HepG2 (cell line): ENCODE results near the gene RPE65. TPM values are rescaled to one million over a fixed set of nuclear protein-coding genes. Genes with fewer than 3 reads are reported as not detected.

Experiments
- ATAC-seq: fragments of 200-7000 bp; cut with Tn5 transposase; 3 replicates; pipeline ENCODE4 v1.9.1; 2020; ENCODE audit warnings: mild to moderate bottlenecking, moderate library complexity
- BruUV-seq: library from RNA; stranded (reverse); fragments of 400-500 nt; replicated peaks from 2 replicates; lab custom pipeline; 2021; lab: Mats Ljungman, UMichigan
- CTCF ChIA-PET: fragments of 300-600 bp; formaldehyde crosslinking; extraction: SDS; loops from one replicate; lab custom pipeline; 2021; ENCODE audit warnings: low total read pairs, inconsistent platforms, low intra/inter-chr PET ratio; lab: Yijun Ruan, JAX
- POLR2A ChIA-PET: fragments of 350-600 bp; sonication (Branson Sonifier 250); formaldehyde crosslinking; loops from one replicate; lab custom pipeline; 2020; ENCODE audit warnings: antibody characterized with exemption, inconsistent platforms; lab: Yijun Ruan, JAX
- DNase-seq: peaks from one replicate; pipeline ENCODE4 v3.0.0-alpha.2; 2015; ENCODE audit warnings: low spot score
- FAIRE-seq: peaks from 3 replicates; lab custom pipeline; 2011; peaks lifted over from hg19 to GRCh38; lab: Jason Lieb, UNC
- H2AFZ ChIP-seq: one replicate; pipeline ENCODE4 v1.6.1; 2011; ENCODE audit warnings: low read length, inconsistent platforms
- H3K27ac ChIP-seq: fragments of 300-600 bp; 3 replicates; pipeline ENCODE4 v1.8.0; 2011; ENCODE audit warnings: mixed run types, mild to moderate bottlenecking, mixed read lengths, low read length, inconsistent platforms; ENCODE audit not compliant: insufficient read depth; ENCODE audit errors: extremely low read length
- H3K27me3 ChIP-seq, 2 experiments: fragments of 200-600 bp in 1 of 2; 2 replicates in 1 of 2; 3 replicates in 1 of 2; pipeline versions ENCODE4 v1.6.0 to v1.8.0; 2011; ENCODE audit warnings: low read length in 2 of 2, mild to moderate bottlenecking in 2 of 2, moderate library complexity in 2 of 2, inconsistent platforms in 1 of 2; ENCODE audit not compliant: insufficient read depth in 2 of 2, control insufficient read depth in 1 of 2
- H3K36me3 ChIP-seq, 2 experiments: fragments of 200-600 bp in 1 of 2; replicated peaks in 1 of 2; 2 replicates in 1 of 2; 3 replicates in 1 of 2; pipeline versions ENCODE4 v1.5.1 to v1.8.0; 2011; ENCODE audit warnings: low read length in 2 of 2, inconsistent platforms in 1 of 2; ENCODE audit not compliant: insufficient read depth in 2 of 2, control insufficient read depth in 1 of 2
- H3K4me1 ChIP-seq: 2 replicates; pipeline ENCODE4 v1.5.1; 2012; ENCODE audit warnings: low read length, inconsistent platforms; ENCODE audit not compliant: insufficient read depth
- H3K4me2 ChIP-seq: 2 replicates; pipeline ENCODE4 v1.6.0; 2011; ENCODE audit warnings: low read depth, low read length, inconsistent platforms
- H3K4me3 ChIP-seq, 3 experiments: fragments of 200-600 bp in 1 of 3; sonication (generic), shearing (Covaris generic) in 1 of 3; replicated peaks in 1 of 3; 2 replicates each; pipeline ENCODE4 v1.5.1; 2011 to 2016; ENCODE audit warnings: low read length in 3 of 3, inconsistent platforms in 2 of 3, low read depth in 2 of 3, mild to moderate bottlenecking in 2 of 3, control low read depth in 1 of 3, mixed read lengths in 1 of 3; ENCODE audit not compliant: insufficient read depth in 1 of 3
- H3K79me2 ChIP-seq: one replicate; pipeline ENCODE4 v1.6.1; 2011; ENCODE audit warnings: low read length, inconsistent platforms; ENCODE audit not compliant: insufficient read depth
- H3K9ac ChIP-seq: 2 replicates; pipeline ENCODE4 v1.6.0; 2011; ENCODE audit warnings: mild to moderate bottlenecking, low read depth, low read length, inconsistent platforms; ENCODE audit not compliant: insufficient read depth
- H3K9me3 ChIP-seq: 2 replicates; pipeline ENCODE4 v1.5.1; 2012; ENCODE audit warnings: mild to moderate bottlenecking, low read length
- H4K20me1 ChIP-seq: 2 replicates; pipeline ENCODE4 v1.6.0; 2011; ENCODE audit warnings: inconsistent platforms, mild to moderate bottlenecking, low read length, moderate library complexity; ENCODE audit not compliant: insufficient read depth
- FOSL1 ChIP-seq: sonication (generic); formaldehyde crosslinking; IDR thresholded peaks from 2 replicates; pipeline ENCODE4 v1.9.0; 2021; ENCODE audit warnings: missing genetic modification reagents, borderline replicate concordance
- PTBP1 ChIP-seq: fragments of 200-400 bp; formaldehyde crosslinking; IDR thresholded peaks from 2 replicates; pipeline ENCODE4 v1.6.1; 2018; ENCODE audit warnings: low read length, low read depth; ENCODE audit not compliant: poor library complexity, severe bottlenecking
- SATB2 ChIP-seq: sonication (generic); formaldehyde crosslinking; IDR thresholded peaks from 2 replicates; pipeline ENCODE4 v1.5.0; 2020; ENCODE audit warnings: missing genetic modification reagents
- TRAFD1 ChIP-seq: sonication (generic); formaldehyde crosslinking; IDR thresholded peaks from 2 replicates; pipeline ENCODE4 v1.5.1; 2020; ENCODE audit warnings: missing genetic modification reagents, mild to moderate bottlenecking, borderline replicate concordance
- ZBTB7B ChIP-seq: sonication (generic); formaldehyde crosslinking; IDR thresholded peaks from 2 replicates; pipeline ENCODE4 v1.4.0; 2020; ENCODE audit warnings: missing genetic modification reagents
- ZNF407 ChIP-seq: sonication (generic); formaldehyde crosslinking; IDR thresholded peaks from one replicate; pipeline ENCODE4 v1.5.1; 2020; ENCODE audit warnings: mild to moderate bottlenecking, missing genetic modification reagents; ENCODE audit errors: not compliant biosample characterization
- ZNF607 ChIP-seq: sonication (generic); formaldehyde crosslinking; IDR thresholded peaks from 2 replicates; pipeline ENCODE4 v1.5.1; 2020; ENCODE audit warnings: missing genetic modification reagents, mild to moderate bottlenecking, borderline replicate concordance
- ZNF792 ChIP-seq: IDR thresholded peaks from 2 replicates; pipeline ENCODE4 v1.6.1; 2016
- ZNF879 ChIP-seq: sonication (generic); formaldehyde crosslinking; IDR thresholded peaks from 2 replicates; pipeline ENCODE4 v1.8.1; 2023; ENCODE audit warnings: missing genetic modification reagents
- WGBS: methylation state at CpG from one replicate; pipeline ENCODE4 v1.1.6; 2017; ENCODE audit warnings: low lambda C conversion rate; 5-methylcytosine and 5-hydroxymethylcytosine counted together
- in situ Hi-C: cut with HindIII; loops from 2 replicates; pipeline ENCODE4 v1.10.0; 2017; ENCODE audit warnings: low pct_unique_long_range_greater_than_20kb; ENCODE audit not compliant: extremely low pct_ligation_motif_present
- intact Hi-C: fragments of 100-400 bp; cut with micrococcal nuclease; formaldehyde crosslinking; loops from one replicate; pipeline ENCODE4 v1.10.0; 2022; ENCODE audit not compliant: unreplicated experiment
- polyA plus RNA-seq, 8 experiments: library from polyadenylated mRNA; depleted of rRNA in 3 of 8; stranded (reverse) in 7 of 8; unstranded in 1 of 8; fragments of >200 nt; fragmentation: Illumina TruSeq in 4 of 8; extraction: Trizol in 4 of 8; gene quantifications; 2 replicates each; pipeline versions ENCODE4 v1.2.1 to v1.2.3, GENCODE V29; 2011 to 2016; ENCODE audit warnings: low read depth in 4 of 8, missing spikeins in 1 of 8, mixed read lengths in 1 of 8; ENCODE audit not compliant: insufficient read depth in 1 of 8
- total RNA-seq, 5 experiments: library from RNA; depleted of rRNA; stranded (reverse); fragments of >200 nt; fragmentation: Illumina TruSeq; extraction: Trizol; gene quantifications; 2 replicates each; pipeline ENCODE4 v1.2.3, GENCODE V29; 2016; ENCODE audit warnings: low read depth in 1 of 5
- TF ChIP-seq, protein P1 (sequence below): sonication (generic); formaldehyde crosslinking; IDR thresholded peaks from 2 replicates; pipeline ENCODE4 v1.4.0; 2020; ENCODE audit warnings: mild to moderate bottlenecking, low read depth, missing genetic modification reagents

Gene RPE65
- total and polyA plus RNA-seq, 2 of the 13 experiments (the other 11 are each of a cell fraction or from before 2014, with no cell fraction given) = not detected

- Histone ChIP-seq H3K79me2 (no peaks in the 10 kb centered on the region), H3K9me3 (no peaks in the 10 kb centered on the region), H3K9ac (no peak overlapping the region), H3K27me3 (peaks cover 0 to 3% of the 10 kb centered on the region in 2 experiments; a peak in 1 of 5 replicates), H3K4me1 (no peaks in the 10 kb centered on the region), H2AFZ (no peak overlapping the region), H3K4me3 (no peak overlapping the region), H3K27ac (no peak overlapping the region), H3K36me3 (no peaks in the 10 kb centered on the region), H3K4me2 (no peak overlapping the region), H4K20me1 (no peaks in the 10 kb centered on the region)
- DNase-seq (no peak), FAIRE-seq (no peak), ATAC-seq (no peak)
- intact Hi-C loops (no loop called here), in situ Hi-C loops (no loop called here)
- 9% methylated on average over 7 of the region's 7 CpGs for WGBS
- BruUV-seq = no TSS peak
- CTCF ChIA-PET = no interaction called here
- POLR2A ChIA-PET = no interaction called here
- TF ChIP-seq, protein P1, sequence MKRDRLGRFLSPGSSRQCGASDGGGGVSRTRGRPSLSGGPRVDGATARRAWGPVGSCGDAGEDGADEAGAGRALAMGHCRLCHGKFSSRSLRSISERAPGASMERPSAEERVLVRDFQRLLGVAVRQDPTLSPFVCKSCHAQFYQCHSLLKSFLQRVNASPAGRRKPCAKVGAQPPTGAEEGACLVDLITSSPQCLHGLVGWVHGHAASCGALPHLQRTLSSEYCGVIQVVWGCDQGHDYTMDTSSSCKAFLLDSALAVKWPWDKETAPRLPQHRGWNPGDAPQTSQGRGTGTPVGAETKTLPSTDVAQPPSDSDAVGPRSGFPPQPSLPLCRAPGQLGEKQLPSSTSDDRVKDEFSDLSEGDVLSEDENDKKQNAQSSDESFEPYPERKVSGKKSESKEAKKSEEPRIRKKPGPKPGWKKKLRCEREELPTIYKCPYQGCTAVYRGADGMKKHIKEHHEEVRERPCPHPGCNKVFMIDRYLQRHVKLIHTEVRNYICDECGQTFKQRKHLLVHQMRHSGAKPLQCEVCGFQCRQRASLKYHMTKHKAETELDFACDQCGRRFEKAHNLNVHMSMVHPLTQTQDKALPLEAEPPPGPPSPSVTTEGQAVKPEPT (CRISPR knock-in tag) = no peak
- TF ChIP-seq FOSL1 (no peak), ZNF879 (no peak), ZNF407 (CRISPR knock-in tag) (no peak), ZNF792 (CRISPR knock-in tag) (no peak), SATB2 (no peak), ZBTB7B (CRISPR knock-in tag) (no peak), PTBP1 (no peak), ZNF607 (CRISPR knock-in tag) (no peak), TRAFD1 (CRISPR knock-in tag) (no peak)
Measured at GRCh38 chr1:68448365-68448764, 1.4 kb downstream of the RPE65 start.
